ENCODE results near the gene AFDN.

Gene AFDN

GRCh38 chr6:167839755-167840154, 13.0 kb downstream of the AFDN start:
- DNase-seq (ENCODE audit: low read depth): no peak

GRCh38 chr6:167840160-167840525, 13.4 kb downstream of the AFDN start:
- DNase-seq (ENCODE audit: low read depth): no peak

GRCh38 chr6:167840526-167841179, 13.9 kb downstream of the AFDN start:
- DNase-seq (ENCODE audit: low read depth): no peak

- no peak for DNase-seq (ENCODE audit: low read depth)
Measured at GRCh38 chr6:167841981-167842380, 15.3 kb downstream of the AFDN start.

- no peak for DNase-seq (ENCODE audit: low read depth)
Measured at GRCh38 chr6:167842457-167842856, 15.7 kb downstream of the AFDN start.

GRCh38 chr6:167843023-167843422, 16.3 kb downstream of the AFDN start:
- no peak for DNase-seq (ENCODE audit: low read depth)

GRCh38 chr6:167845856-167846255, 19.1 kb downstream of the AFDN start:
- no peak for DNase-seq (ENCODE audit: low read depth)

- no peak for DNase-seq (ENCODE audit: low read depth)
Measured at GRCh38 chr6:167846997-167847606, 20.4 kb downstream of the AFDN start.

- DNase-seq (ENCODE audit: low read depth): no peak
Measured at GRCh38 chr6:167847936-167848335, 21.2 kb downstream of the AFDN start.

- no peak for DNase-seq (ENCODE audit: low read depth)
Measured at GRCh38 chr6:167848783-167849182, 22.1 kb downstream of the AFDN start.

GRCh38 chr6:167849846-167850459, 23.2 kb downstream of the AFDN start:
- DNase-seq (ENCODE audit: low read depth): no peak

- DNase-seq (ENCODE audit: low read depth): no peak
Measured at GRCh38 chr6:167850782-167851181, 24.1 kb downstream of the AFDN start.

GRCh38 chr6:167851370-167851952, 24.8 kb downstream of the AFDN start:
- DNase-seq (ENCODE audit: low read depth): no peak

GRCh38 chr6:167855825-167856425, 29.2 kb downstream of the AFDN start:
- no peak for DNase-seq (ENCODE audit: low read depth)

- DNase-seq (ENCODE audit: low read depth): no peak
Measured at GRCh38 chr6:167856474-167856873, 29.8 kb downstream of the AFDN start.

GRCh38 chr6:167856999-167857660, 30.4 kb downstream of the AFDN start:
- DNase-seq (ENCODE audit: low read depth): no peak

- no peak for DNase-seq (ENCODE audit: low read depth)
Measured at GRCh38 chr6:167858086-167858591, 31.4 kb downstream of the AFDN start.

GRCh38 chr6:167858842-167859664, 32.3 kb downstream of the AFDN start:
- DNase-seq (ENCODE audit: low read depth): no peak

- DNase-seq (ENCODE audit: low read depth): no peak
Measured at GRCh38 chr6:167860550-167861226, 34.0 kb downstream of the AFDN start.

GRCh38 chr6:167861424-167861823, 34.7 kb downstream of the AFDN start:
- no peak for DNase-seq (ENCODE audit: low read depth)

- no peak for DNase-seq (ENCODE audit: low read depth)
Measured at GRCh38 chr6:167863897-167864296, 37.2 kb downstream of the AFDN start.

All from T follicular helper cell (primary cell).